Mesangial cell (primary cell): Measurements from ENCODE around the gene QARS1. TPM values are rescaled to one million over a fixed set of nuclear protein-coding genes. Genes with fewer than 3 reads are reported as not detected.

Experiments used
- total RNA-seq: library from RNA; depleted of rRNA; stranded (reverse); fragments of >200 nt; gene quantifications from 2 replicates; pipeline ENCODE4 v1.2.3, GENCODE V29; 2015

The QARS1 gene
- 362 and 497 TPM in 2 replicates for total RNA-seq

DNA sequence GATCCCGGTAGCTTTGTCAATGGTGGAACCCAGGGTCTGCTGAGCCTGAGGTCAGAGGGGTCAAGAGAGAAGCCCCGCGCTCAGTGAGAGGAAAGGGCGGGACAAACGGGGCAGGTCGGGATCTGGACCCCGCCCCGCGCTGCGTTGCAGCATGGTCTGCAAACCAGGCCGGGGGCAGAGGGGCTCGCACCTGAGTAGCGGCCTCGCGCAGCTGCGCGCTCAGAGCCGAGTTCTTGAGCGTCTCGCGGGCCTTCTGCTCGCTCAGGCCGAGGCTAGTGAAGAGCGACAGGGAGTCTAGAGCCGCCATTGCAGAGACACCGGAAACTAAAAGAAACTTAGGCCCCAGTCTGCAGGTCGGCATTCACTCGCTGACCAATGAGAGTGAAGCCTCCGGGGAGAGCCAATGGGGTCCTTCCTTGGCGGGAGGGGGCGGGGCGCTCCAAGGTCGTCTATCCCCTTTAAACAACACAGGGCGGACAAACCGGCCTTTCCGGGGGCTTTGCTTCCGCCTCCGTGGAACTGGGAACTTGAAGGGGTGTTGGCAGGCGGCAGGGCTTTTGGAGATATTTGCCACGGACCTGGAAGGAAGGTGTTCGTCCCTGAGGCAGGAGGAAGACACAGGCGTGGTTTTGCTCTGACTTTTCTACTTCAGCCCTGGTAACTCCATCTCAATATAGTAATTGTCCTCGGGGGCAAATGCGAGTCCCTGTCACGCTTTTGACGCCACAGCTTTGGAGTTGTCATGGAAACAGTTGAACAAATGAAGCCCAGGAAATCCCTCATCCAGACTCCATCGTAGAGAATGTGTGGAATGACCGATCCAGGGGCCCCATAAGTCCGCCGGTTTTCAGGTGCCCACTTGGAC lies at the start of gene QARS1:
Gene QARS1 (minus strand): TSS at position 331 of the 865 bp plus-strand sequence. CDS start 24 bp downstream, at position 307.

DNA sequence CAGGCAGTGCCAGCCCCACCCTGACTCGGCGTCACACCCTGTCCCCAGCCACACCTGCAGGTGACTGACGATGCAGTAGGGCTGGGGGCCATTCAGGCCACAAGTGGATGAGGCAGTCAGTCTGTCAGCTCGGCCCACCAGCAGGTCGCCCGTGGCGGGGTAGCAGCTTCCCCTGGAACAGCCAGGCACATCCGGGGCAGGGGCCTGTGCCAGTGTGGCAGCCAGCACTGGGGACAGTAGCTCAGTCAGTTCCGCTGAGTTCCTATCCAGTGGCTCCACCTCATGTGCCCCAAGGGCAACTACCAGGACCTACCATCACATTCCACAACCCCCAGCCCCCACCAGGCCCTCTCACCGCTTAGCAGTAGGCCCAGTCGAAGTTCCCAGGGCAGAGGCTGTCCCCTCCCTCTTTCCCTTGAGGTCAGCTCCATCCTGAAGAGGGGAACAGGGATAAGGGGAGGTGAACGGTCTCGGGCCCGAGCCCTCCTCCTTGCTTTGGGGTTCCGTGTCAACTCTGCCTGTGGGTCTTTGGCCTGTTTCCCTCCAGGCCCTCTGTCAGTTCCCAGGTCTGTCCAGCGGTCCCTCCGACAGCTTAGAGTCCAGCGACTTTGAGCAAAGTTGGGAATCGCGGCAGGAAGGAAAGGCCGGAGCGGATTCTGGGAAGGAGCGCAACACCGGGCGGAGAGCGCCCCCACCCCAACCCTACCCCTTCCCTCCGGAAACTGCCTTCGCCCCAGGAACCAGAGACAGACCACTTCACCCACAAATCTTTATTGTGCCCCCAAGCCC lies 28.1 kb upstream of the QARS1 start, which contains the start of gene LAMB2:
Gene LAMB2 (minus strand): TSS at position 614 of the 789 bp plus-strand sequence. CDS start 183 bp downstream, at position 431.

DNA sequence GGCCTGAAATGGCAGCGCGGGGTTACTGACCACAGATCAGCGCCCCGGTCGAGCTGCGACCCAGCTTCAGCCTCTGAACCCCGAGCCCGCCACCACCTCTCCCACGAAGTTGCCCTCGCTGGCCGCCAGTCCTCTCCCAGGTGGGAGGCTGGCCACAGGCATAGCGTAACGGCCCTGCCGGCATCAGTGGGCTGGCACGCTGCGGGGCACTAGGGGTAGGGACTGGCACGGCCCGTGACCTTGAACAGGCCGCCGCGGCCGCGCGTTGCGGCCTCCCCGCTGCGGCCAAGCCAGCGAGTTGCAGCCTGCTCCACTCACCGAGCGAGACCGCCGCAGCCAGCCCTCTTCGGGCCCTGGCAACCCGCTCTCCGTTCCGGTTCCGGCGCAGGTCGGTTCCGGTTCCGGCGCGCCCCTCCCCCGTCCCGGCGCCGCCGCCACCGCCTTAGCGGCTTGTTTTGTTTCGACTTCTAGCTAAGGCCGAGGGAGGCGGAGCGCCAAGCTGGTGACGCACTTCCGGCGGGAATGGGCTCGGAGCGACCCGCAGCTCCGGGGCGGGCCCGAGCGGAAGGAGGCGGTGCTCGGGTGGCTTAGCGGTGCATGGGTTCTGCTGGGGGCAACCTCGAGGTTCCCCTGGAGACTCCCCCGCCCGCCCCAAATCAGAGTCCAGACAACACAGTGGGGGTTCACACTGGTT lies 16.0 kb upstream of the QARS1 start, which contains the start of gene USP19:
Gene USP19 (minus strand): TSS at position 386 of the 694 bp plus-strand sequence. CDS start 1,678 bp downstream, outside the sequence.

DNA sequence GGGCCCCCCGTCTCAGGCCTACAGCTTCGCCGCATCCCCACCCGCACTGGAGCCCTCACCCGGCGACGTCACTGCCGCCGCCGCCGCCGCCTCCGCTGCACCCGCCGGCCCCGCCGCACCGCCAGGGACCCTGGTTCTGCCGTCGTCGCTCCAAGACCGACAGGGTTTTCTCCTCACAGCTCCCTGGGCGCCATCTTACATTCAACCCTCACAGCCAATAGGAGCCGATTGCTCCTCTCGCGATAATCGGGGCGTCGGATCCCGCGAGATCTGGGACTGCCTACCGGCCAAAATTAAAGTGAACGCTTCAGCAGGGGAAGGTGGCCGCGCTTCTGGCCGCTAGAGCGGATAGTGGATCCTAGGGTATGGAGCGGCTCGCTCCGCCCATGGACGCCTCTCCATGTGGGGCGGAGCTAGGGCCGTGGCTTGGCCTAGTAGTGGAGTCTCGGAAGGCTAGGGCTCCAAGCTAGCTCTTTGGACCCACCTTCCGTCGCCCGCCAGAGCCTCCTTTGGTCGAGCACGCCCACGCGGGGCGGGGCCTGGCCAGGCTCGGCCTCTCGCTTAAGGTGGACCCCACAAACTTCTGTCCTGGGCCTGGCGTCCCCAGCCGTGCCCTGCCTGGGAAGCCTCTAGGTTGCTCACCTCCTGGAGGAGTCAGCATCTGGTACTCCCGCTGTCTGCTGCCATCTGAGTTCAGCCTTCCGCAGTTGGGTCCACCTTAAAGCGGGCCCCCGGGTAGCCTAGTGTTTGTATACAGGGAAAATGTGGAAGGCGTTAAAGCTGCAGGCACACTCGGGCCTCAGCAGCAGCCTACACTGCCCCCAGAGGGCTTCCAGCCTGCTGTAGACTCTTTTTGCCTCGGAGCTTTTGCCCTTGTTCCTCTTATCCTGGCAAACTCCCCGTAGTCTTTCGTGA lies 10.4 kb downstream of the QARS1 start, which contains the start of gene QRICH1:
Gene QRICH1 (minus strand): TSS at position 219 of the 915 bp plus-strand sequence. CDS start 17,054 bp downstream, outside the sequence.

Other genes with a start within 250 kb of the QARS1 start
- gene SLC25A20, start 205.9 kb downstream of the QARS1 start, total RNA-seq, result 8.6 and 13.1 TPM in 2 replicates
- 72.1 and 85.6 TPM in 2 replicates for gene ARIH2, start 185.9 kb downstream of the QARS1 start, total RNA-seq
- 16.3 and 82.8 TPM in 2 replicates for gene P4HTM, start 114.5 kb downstream of the QARS1 start, total RNA-seq
- gene WDR6, start 97.4 kb downstream of the QARS1 start, total RNA-seq, result 89.0 and 128 TPM in 2 replicates
- 57.8 and 89.2 TPM in 2 replicates for gene DALRD3, start 86.2 kb downstream of the QARS1 start, total RNA-seq
- gene NDUFAF3, start 82.6 kb downstream of the QARS1 start, total RNA-seq, result 212 and 249 TPM in 2 replicates
- gene IMPDH2, start 75.4 kb downstream of the QARS1 start, total RNA-seq, result 182 and 193 TPM in 2 replicates
- gene QRICH1, start 10.7 kb downstream of the QARS1 start, total RNA-seq, result 70.0 and 78.2 TPM in 2 replicates
- gene USP19, start 16.1 kb upstream of the QARS1 start, total RNA-seq, result 38.1 and 55.4 TPM in 2 replicates
- gene LAMB2, start 28.3 kb upstream of the QARS1 start, total RNA-seq, result 209 and 412 TPM in 2 replicates
- gene CCDC71, start 61.6 kb upstream of the QARS1 start, total RNA-seq, result 32.4 and 33.2 TPM in 2 replicates
- gene KLHDC8B, start 66.8 kb upstream of the QARS1 start, total RNA-seq, result 10.1 and 37.6 TPM in 2 replicates
- gene C3orf62, start 172.5 kb upstream of the QARS1 start, total RNA-seq, result 0.33 and 0.76 TPM in 2 replicates
- gene USP4, start 235.3 kb upstream of the QARS1 start, total RNA-seq, result 12.5 and 15.1 TPM in 2 replicates